Retinal pigment epithelial cell (primary cell): ENCODE measurements around the gene CUL1.

Source experiments
- DNase-seq: peaks from one replicate; pipeline ENCODE4 v3.0.0-alpha.2; 2010; ENCODE audit warnings: low read depth
- H3K4me3 ChIP-seq: 2 replicates; pipeline ENCODE4 v1.5.1; 2011; ENCODE audit warnings: mild to moderate bottlenecking, low read length, control low read depth, moderate library complexity
- CTCF ChIP-seq: conservative IDR thresholded peaks from 2 replicates; pipeline ENCODE4 v1.5.1; 2011; ENCODE audit warnings: low read depth, low read length, control low read depth, inconsistent platforms

The CUL1 gene

GRCh38 chr7:148828965-148829364 is 130.3 kb downstream of the CUL1 start:
- no peak overlapping the region for H3K4me3 ChIP-seq
- TF ChIP-seq CTCF = no peak
- DNase-seq = no peak

- no peak for TF ChIP-seq CTCF
- no peak for DNase-seq
- H3K4me3 ChIP-seq = no peak overlapping the region
Measured at GRCh38 chr7:148830897-148831692, 132.4 kb downstream of the CUL1 start.

GRCh38 chr7:148831782-148832181 is 133.1 kb downstream of the CUL1 start:
- no peak for DNase-seq
- H3K4me3 ChIP-seq = no peak overlapping the region
- TF ChIP-seq CTCF = no peak

DNA sequence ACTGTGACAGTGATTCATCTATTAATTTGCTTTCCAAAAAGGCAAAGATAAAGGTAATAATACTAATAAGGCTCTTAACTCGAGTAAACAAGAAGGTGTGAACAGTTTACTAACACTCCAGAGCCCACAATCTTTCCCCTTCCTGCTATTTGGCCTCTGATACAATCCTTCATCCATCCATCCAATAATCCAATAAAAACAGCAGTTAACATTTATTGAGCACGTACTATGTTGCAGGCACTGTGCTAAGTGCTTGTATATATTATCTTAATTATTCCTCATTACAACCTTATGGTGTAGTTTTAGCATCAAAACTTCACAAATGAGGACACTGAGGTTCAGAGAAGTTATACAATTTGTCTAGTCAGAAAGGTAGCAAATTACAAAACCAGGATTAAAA is 135.9 kb downstream of the CUL1 start:
- no peak for TF ChIP-seq CTCF
- H3K4me3 ChIP-seq = no peak overlapping the region
- DNase-seq = no peak

GRCh38 chr7:148835854-148836253 is 137.2 kb downstream of the CUL1 start:
- DNase-seq = no peak
- no peak for TF ChIP-seq CTCF
- H3K4me3 ChIP-seq = no peak overlapping the region

GRCh38 chr7:148838905-148839304 is 140.2 kb downstream of the CUL1 start:
- H3K4me3 ChIP-seq = no peak overlapping the region
- TF ChIP-seq CTCF = no peak
- DNase-seq = no peak
